ENCODE data around the gene VSTM2L.
"Not testable (repeated sequence)": the region's sequence is repeated elsewhere in the genome, so short reads cannot be mapped to it uniquely, and the experiment has no call there.

The VSTM2L gene

DNA sequence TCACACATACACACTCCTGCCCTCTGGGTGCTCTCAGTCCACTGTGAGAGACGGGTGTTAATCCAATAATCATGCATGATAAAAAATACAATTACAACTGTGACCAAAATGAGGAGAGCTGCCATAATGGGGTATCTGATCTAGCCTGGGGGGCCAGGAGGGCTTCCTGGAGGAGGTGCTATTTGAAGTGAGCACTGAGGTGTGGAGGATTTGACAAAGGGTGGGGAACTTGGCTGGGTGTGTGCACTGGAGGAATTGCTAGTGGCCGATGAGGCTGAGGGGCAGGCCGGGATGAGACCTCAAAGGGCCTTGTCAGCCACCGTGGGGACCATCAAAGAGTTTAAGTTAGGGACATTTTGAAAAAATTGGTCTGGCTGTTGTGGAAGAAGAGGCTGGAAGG, 34.8 kb downstream of the VSTM2L start:
- DNase-seq (ENCODE audit: low read depth in 2 of 2): no peak

DNA sequence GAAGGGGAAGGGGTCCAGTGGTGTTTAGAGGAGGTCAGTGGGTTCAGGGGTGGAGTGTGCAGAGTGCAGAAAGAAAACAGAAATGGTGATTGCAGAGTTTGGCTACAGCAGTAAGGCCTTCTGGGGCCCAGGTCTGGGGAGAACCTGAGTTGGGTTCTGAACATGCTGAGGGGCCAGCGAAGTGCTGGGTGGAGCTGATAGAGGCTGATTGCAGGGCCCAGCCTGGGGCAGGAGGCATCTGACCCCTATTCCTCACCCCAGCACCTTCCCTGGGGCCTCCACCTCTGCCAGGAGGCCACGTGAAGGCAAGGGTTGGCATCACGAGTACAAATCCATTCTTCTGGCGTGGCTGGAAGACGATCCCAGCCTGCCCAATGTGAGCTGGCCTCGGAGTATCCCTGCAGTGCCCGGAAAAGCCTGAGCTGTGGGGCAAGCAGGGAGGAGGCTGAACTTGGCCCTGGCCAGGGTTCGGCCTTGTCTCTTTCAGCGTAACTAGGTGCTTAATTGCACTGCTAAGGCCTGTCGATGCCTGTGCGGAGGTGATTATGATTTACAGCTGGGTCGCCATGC, 35.3 kb downstream of the VSTM2L start:
- no peak for DNase-seq (ENCODE audit: low read depth in 2 of 2)

DNA sequence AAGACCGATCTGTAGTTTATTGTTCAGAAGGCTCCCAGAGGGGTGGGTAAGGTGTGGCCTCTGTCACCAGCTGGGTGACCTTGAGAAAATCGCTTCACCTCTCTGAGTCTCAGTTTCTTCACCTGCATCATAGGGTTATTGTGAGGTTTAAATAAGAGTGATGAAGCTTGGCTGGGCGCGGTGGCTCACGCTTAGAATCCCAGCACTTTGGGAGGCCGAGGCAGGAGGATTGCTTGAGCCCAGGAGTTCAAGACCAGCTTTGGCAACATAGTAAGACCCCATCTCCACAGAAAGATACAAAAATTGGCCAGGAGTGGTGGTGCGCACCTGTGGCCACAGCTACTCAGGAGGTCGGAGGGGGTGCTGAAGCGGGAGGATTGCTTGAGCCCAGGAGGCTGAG, 36.0 kb downstream of the VSTM2L start:
- DNase-seq (ENCODE audit: low read depth in 2 of 2): no peak

DNA sequence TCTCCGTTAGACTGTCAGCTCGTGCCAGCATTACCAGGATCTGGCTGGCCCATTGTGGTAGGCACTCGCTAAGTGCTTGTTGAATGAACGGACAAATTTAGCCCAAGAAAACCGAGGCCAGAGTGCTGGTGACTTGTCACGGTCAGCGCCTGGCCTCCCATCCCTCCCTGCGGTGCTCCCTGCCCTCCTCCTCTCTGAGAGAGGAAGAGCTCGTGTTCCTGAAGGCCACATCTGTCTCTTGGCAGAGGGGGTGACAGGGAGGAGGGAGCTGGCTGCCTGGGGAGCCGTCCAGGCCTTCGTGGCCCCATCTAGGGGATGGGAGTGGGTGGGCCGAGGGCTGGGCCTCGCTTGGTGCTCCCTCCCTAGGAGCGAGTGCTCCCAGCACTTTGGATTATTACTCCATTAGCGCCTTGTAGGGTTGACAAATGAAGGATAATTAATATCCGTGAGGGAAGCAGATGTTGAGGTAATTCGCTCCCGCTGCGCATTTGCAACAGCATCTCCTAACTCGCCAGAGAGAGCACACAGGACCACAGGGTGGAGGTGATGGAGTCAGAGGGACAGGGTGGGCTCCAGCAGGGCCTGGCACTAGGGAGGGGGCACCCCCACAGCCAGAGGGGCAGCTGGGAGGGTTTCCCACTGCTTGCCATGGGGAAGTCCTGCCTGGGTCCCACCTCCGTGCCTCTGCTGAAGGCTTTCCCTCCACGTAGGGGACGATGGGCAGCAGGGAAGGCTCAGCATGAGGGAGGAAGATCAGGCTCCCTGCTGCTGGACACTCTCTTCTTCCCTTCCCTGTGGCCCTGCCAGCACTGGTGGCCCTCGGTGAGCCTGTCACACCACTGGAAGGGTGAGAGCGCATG, 37.0 kb downstream of the VSTM2L start:
- no peak for DNase-seq (ENCODE audit: low read depth in 2 of 2)

DNA sequence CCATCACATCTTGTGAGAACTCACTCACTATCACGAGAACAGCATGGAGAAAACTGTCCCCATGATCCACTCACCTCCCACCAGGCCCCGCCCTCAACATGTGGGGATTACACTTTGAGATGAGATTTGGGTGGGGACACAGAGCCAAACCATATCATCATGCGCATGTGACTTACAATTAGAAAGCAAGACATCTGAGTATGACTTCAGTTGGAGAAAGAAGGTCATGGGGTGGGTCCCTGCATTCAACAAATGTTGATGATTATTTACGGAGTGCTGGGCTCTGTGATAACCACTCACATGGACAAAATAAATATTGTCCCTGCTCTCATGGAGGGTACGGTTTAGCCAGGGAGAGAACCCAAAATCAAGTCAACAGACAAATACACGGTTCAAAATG, 37.9 kb downstream of the VSTM2L start:
- DNase-seq (ENCODE audit: low read depth in 2 of 2): no peak

DNA sequence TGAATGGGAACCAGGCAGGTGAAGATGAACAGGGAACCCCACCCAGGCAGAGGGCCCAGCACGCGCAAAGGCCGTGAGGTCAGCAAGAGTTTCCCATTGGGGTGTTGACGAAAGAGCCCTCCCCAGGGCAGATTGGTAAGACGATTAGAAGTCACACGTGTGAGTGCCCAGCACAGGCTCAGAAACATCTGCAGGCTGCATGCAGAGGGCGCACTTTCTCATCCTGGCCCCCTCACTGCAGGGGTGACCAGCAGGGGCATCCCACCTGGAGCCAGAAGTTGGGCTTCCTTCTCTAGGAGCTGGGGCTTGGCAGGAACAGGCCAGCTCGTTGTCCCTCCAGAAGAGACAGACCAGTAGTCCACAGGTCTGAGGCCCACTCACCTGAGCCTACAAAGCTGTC, 38.4 kb downstream of the VSTM2L start:
- DNase-seq (ENCODE audit: low read depth in 2 of 2): no peak

DNA sequence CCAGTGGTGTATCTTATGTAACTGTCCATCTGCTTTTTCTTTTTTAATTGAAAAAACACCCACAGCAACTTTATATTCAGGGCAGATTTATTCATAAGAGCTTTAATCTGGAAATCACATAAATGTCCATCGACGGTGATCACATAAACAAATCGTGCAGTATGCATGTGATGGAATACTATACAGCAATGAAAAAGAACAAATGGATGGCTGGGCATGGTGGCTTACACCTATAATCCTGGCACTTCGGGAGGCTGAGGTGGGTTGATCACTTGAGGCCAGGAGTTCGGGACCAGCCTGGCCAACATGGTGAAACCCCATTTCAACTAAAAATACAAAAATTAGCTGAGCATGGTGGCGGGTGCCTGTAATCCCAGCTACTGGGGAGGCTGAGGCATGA, 39.1 kb downstream of the VSTM2L start:
- no peak for DNase-seq (ENCODE audit: low read depth in 2 of 2)

DNA sequence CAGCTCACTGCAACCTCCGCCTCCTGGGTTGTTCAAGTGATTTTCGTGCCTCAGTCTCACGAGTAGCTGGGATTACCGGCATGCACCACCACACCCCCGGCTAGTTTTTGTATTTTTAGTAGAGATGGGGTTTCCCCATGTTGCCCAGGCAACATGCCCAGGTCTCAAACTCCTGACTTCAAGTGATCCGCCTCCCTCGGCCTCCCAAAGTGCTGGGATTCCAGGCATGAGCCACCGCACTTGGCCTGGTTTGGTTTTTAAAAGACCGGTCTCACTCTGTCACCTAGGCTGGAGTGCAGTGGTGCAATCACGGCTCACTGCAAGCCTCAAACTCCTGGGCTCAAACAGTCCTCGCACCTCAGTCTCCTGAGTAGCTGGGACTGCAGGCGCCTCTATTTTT, 40.1 kb downstream of the VSTM2L start:
- DNase-seq (ENCODE audit: low read depth in 2 of 2): no peak

DNA sequence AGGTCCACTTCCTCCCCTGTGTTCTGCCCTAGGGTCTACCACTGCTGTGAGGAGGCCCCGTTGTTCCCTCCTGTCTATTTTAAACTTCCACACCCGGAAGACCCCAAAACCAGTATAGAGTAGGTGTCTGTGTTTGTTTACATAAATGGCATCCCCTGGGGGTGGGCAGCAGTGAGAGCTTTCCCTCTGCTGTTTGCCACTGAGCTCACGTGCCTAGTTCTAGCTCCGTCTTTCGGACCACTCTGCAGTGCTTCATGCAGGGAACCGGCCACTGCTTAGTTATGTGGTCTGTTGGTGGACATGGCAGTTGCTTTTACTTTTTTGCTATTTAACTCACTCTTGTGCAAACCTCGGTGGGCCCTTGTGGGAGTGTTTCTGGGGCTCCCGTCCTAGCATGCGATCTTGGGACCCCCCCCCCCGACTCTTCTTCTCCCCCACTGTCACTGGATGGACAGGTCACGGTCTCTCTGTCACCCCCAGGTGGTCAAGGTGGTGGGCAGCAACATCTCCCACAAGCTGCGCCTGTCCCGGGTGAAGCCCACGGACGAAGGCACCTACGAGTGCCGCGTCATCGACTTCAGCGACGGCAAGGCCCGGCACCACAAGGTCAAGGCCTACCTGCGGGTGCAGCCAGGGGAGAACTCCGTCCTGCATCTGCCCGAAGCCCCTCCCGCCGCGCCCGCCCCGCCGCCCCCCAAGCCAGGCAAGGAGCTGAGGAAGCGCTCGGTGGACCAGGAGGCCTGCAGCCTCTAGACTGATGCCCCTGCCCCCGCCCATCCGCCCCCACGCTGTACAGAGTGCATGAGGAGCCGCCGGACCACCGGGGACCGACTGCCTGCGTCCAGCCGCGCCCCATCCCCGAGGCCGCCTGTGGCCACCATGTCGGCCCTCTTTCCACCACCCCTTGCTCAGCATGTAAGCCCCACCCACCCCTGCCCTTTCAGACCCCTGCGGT, 40.9 kb downstream of the VSTM2L start:
- no peak for DNase-seq (ENCODE audit: low read depth in 2 of 2)

DNA sequence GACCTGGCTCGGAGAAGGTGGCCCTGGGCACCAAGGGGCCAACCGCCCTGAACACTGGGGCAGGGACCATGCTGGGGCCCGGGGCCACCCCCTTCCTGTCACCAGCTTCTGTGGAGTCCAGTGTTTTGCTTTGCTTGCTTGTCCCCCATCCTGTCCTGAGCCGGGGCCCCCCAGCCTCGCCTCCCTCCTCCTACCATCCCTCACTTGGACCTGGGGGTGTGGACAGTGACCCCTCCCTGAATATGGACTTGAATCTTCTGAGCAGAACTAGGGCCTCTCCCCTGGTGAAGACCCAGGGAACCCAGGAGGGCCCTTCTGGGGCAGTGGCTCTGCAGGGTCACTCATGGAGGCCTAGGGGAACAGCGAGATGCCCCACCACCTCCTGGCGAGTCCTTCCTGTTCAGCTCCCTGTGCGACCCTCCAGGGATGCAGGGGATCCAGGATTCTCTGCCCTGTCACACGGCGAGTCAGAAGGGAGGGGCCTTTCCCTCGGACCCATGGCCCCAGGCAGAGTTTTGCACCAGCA, 41.6 kb downstream of the VSTM2L start:
- DNase-seq (ENCODE audit: low read depth in 2 of 2): no peak

DNA sequence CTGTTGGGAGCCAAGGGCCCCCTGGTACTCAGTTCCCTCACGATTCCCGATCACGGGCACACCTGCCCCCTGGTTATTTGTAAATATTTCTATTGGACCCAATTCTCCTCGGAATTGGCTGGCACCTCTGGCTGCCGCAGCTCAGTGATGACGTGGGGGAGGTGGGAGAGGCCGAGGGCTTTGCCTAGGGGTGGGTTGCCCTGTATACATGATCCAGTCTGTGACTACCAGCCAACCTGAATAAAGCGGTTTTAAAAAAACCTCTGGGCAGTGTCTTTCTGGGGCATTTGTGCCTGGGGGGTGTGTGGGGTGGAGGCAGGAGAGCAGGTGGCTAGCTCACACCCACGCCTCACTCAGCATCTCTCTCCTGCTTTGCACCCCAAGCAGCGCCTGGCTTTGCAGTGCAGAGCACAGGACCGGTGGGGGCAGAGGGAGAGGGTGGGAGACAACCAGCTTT, 42.2 kb downstream of the VSTM2L start:
- no peak for DNase-seq (ENCODE audit: low read depth in 2 of 2)

DNA sequence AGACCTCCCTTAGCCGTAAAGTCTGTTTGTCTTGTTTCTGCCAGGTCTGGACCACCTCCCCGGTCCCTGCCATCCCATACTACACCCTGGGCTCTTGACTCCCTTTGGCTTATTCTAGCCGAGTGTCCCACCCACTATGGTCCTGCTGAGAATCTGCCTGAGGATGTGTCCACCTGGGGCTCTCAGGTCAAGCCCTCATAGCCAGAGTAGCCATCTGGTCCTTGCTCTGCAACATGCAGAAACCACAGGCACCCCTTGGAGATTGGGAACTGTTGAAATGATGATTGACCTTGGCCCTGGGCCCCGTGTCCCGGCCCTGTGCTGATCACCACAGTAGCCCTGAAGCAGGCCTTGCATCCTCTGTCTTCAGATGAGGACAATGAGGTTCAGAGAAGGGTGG, 44.0 kb downstream of the VSTM2L start:
- DNase-seq (ENCODE audit: low read depth in 2 of 2): no peak

DNA sequence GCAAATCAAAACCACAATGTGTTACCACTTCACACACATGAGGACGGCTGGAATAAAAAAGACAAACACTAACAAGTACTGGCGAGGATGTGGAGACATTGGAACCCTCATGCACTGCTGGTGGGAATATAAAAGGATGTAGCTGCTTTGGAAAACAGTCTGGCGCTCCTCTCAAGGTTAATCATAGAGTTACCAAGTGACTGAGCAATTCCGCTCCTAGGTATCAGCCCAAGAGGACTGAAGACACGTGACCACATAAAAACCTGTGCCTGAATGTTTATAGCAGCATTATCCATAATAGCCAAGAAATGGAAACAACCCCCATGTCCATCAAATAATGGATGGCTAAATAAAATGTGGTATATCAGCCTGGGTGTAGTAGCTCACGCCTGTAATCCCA, 45.0 kb downstream of the VSTM2L start:
- DNase-seq (ENCODE audit: low read depth in 2 of 2): no peak

DNA sequence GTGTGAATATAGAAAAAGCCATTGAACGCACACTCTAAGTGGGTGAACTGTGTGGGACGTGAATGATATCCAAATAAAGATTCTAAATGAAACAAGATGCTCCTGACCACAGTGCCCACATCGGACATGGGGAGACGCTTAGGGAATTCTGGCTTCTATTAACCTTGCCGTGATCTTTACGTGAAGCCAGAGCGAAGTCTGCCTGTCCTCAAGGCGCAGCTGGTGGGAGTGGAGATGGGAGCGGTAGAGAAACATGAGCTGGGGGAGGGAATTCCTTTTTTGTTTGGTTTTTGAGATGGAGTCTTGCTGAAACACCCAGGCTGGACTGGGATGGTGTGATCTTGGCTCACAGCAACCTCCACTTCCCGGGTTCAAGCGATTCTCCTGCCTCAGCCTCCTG, 46.0 kb downstream of the VSTM2L start:
- no peak for DNase-seq (ENCODE audit: low read depth in 2 of 2)

DNA sequence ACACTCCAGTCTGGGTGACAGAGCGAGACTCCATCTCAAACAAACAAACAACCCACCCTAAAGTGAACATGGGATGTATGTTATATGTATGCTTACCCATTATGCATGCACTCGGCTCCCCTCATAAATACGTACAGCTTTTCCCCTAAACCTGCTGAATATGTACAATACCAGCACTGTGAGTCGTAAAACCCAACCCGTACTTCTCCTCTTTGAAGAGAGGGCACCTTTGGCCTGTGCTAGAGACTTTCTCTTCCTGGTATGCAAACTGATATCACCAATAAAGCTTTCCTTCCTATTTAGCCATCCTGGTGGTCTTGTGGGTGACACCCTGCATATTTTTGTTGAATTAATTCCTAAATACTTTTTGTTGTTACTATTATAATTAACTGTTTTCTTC, 51.3 kb downstream of the VSTM2L start:
- DNase-seq (ENCODE audit: low read depth in 2 of 2): no peak

DNA sequence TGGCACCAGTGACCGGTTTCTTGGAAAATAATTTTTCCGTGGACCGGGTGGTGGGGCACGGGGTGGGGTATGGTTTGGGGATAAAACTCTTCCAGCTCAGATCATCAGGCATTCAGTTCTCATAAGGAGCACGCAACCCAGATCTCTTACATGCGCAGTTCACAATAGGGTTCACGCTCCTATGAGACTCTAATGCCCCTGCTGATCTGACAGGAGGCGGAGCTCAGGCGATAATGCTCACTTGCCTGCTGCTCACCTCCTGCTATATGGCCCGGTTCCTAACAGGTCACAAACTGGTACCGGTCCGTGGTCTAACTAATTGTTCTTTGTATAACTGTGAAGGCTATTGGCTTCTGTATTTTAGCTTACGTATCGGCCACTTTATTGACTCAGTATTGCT, 51.7 kb downstream of the VSTM2L start:
- no peak for DNase-seq (ENCODE audit: low read depth in 2 of 2)

DNA sequence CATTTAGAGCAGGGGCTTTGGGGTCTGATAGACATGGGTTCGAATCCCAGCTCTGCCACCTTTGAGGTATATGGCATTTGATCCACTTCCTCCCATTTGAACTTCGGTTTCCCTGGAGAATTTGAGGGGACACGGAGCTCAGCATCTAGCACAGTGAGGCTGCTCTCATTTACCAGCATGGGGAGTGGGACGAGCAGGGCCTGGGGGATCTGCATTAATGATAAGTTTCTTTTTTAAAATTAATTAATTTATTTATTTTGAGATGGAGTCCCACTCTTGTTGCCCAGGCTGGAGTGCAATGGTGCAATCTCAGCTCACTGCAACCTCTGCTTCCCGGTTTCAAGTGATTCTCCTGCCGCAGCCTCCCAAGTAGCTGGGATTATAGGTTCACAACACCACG, 52.6 kb downstream of the VSTM2L start:
- DNase-seq (ENCODE audit: low read depth in 2 of 2): no peak

DNA sequence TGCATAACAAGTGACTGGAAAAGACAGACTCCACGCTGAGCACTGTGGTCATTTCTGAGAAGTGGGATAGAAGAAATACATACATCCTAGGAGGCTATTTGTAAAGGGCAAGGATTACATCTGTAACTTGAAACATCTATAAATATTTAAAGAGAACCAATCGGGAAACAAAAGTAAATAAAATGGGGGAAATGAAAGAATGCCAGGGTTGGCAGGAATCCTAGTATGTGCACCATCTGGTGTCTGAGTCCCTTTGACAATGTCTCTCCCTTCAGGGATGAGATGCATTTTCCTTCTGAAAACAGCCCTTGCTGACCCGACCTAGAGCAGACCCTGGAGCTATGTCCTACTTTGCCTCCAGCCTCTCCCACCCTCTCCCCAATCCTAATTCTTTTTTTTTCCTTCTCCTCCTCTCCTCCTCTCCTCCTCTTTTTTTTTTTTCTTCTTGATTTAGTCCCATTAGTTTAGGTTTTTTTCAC, 53.2 kb downstream of the VSTM2L start:
- no peak for DNase-seq (ENCODE audit: low read depth in 2 of 2)

DNA sequence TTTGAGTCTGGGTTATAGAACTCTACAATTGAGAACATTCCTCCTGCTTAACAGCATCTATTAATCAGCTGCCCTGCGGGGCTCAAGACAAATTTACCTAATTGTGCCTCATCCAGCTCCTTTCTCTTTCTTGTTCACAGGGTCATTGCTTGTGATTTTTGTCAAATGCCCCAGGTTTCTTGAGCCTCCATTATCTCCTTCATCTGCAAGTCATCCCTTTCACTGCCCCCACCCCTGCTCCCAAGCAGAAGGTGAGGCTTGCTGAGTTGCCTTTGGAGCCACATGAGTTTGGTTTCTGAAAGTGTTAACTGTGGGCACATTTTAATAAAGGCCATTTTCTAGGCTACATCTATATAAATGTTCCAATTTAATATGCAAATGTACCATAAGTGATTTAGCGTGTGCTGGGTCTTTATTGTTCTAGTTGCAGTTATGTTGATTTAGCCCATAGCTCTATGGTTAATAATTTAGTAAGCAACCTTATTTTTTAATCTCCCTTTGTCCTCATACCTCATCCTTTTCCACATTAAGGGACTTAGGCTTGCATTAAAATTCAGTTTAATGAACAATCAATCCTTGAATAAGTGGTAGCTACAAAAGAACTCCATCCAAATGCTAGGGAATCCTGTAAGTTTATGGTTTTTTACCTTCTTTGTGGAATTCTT, 56.1 kb downstream of the VSTM2L start:
- DNase-seq (ENCODE audit: low read depth in 2 of 2): no peak

DNA sequence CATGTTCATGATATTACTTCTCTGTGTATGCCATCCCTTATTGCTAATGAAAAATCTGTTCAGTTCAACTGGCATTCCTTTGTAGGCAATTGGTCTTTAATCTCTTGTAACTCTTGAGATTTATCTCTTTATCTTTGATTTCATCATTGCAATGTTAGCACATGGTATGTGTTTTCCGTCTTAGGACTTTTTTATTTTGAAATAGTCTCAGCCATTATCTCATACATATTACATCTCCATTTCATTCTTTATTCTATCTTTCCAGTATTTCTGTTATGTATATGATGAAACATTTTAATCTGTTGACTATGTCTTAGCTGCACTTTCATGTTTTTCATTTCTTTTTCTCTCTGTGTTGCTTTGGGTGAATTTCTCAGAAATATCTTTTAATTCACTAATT, 58.1 kb downstream of the VSTM2L start:
- no peak for DNase-seq (ENCODE audit: low read depth in 2 of 2)

DNA sequence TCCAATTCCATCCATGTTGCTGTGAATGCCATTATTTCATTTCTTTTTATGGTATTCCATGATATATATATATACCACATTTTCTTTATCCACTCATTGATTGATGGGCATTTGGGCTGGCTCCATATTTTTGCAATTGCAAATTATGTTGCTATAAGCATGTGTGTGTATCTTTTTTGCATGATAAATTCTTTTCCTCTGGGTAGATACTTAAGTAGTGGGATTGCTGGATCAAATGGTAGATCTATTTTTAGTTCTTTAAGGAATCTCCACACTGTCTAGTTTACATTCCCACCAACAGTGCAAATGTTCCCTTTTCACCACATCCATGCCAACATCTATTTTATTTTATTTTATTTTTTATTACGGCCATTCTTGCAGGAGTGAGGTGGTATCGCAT, 60.6 kb downstream of the VSTM2L start:
- DNase-seq (ENCODE audit: low read depth in 2 of 2): not testable (repeated sequence)
